GM21529 (cell line): ENCODE data around the gene FXYD4.
"Not testable (repeated sequence)": the region's sequence is repeated elsewhere in the genome, so short reads cannot be mapped to it uniquely, and the experiment has no call there.

Source experiments
- ATAC-seq: cut with Tn5 transposase; IDR thresholded peaks from one replicate; pipeline ENCODE4 v1.9.1; 2021; ENCODE audit not compliant: unreplicated experiment

FXYD4 gene

DNA sequence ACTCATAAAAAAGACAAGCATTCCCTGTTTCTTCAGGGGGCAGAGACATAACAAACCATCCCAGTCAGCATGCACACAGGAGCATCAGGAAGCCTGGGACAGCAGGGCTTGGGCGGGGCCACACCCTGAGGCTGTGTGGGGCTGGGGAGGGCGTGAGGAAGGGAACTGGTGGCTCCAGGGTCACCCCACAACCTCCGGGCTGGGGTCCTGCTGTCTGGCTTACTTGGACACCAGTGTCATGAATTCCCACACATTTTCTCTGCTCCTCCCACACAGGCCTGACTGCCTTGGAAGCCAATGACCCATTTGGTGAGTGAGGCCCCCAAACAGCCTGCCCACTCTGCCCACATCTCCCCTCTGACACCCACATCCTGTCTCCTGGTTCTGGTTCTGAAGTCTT is 2.8 kb downstream of the FXYD4 start:
- ATAC-seq, result no peak

DNA sequence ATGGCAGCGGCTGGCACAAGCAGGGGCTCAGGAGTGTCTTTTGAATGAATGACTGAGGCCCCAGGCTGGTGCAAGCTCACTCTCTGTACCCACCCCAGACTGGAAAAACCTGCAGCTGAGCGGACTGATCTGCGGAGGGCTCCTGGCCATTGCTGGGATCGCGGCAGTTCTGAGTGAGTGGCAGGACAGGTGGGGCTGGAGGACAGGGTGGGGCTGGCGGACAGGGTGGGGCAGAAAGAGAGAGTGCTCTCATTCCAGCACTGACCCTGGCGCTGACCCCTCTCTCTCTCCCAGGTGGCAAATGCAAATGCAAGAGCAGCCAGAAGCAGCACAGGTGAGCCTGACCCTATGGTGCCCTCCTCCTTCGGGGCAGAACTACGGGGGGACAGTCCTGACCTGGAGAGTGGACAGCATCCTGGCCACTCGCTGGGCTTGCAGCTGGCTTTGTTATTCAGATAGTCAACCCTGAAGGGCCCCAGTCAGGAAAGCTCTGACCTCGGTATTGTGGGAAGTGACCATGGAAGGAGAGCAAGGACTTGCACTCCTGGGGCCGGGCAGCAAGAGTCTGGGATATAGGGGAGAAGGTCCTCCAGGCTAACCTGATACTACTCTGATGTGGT is 4.1 kb downstream of the FXYD4 start:
- no peak for ATAC-seq

DNA sequence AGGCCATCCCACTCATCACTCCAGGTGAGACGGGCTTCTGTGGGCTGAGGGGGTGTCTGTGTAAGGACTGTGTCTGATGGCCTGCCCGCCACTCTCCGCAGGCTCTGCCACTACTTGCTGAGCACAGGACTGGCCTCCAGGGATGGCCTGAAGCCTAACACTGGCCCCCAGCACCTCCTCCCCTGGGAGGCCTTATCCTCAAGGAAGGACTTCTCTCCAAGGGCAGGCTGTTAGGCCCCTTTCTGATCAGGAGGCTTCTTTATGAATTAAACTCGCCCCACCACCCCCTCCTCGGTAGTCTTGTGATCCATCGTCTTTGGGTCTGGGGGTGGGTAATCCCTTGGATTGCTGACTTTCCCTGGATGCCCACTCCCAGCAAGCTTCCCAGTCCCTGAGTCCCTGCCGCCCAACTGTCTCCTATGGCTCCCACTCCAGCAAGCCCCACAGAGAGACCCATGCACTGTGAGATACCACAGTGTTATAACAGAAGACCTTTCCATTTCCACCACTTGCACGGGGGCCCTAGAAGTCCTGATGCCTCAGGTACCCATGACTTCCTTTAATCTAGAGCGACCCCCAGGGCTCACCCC is 4.7 kb downstream of the FXYD4 start:
- no peak for ATAC-seq

DNA sequence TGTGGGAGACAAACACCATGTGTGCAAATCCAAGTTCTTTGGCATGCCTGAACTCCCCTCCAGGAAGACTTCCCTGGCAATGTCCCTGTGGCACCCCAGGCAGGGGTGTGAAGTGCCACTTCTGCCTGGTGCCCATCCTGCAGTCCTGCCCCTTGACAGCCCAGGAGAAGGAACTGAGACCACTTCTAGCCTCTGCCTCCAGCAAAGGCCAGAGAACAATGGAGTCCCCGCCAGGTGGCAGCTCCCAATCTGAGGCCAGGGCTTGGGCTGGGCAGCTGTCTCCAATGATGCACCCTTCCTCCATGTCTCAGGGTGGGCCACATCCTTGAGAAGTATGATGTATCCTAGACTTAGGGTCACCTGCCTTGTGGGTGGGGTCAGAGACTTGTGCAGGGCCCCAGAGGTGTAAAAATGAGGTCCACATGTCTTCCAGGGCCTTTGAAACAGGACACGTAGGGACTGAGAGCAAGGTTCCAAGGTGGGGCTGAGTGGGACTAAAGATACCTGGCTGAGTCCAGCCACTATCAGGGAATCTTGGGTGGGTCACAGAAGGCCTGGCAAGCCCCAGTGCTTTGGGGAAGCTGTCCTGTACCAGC is 5.5 kb downstream of the FXYD4 start:
- no peak for ATAC-seq

DNA sequence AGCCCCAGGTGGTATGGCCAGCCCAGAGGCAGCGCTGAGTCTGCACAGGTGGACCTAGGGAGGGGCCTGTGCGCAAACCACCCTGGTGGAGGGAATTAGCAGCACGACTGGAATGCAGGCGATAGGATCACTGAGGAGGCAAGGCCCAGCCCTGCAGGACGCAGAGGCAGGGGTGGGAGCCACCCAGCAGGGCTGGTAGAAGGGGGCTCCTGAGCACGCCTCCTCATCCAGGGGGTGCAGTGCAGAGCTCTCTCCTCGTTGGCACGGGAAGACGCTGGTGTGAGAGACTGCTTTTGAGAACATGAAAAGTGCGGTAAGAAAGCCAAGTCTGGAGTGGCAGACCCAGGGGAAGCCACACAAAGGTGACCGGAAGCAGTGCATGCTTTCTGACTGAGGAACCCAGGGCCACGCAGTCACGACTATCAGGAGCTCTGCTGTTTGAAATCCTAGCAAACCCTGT is 6.0 kb downstream of the FXYD4 start:
- ATAC-seq, result no peak

DNA sequence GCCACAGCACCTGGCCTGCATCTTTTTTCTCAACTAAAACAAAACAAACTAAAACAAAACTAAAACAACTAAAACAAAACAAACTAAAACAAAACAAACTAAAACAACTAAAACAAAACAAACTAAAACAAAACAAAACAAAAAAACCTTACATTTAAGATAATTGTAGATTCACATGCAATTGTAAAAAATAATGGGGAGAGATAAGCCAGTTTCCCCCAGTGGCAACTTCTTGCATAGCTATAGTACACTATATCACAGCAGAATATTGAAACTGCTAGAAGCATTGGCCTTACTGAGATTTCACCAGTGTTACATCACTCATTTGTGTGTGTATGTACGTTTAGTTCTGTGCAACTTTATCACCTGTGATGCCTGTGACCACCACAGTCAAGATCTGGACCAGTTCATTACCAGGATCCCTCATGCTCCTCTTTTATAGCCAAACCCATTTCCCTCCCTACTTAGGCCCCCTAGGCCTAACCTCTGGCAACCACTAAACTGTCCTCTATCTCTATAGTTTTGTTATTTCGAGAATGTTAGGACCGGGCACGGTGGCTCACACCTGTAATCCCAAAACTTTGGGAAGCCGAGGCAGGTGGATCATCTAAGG is 9.3 kb downstream of the FXYD4 start:
- peak; percentile 53 for ATAC-seq

DNA sequence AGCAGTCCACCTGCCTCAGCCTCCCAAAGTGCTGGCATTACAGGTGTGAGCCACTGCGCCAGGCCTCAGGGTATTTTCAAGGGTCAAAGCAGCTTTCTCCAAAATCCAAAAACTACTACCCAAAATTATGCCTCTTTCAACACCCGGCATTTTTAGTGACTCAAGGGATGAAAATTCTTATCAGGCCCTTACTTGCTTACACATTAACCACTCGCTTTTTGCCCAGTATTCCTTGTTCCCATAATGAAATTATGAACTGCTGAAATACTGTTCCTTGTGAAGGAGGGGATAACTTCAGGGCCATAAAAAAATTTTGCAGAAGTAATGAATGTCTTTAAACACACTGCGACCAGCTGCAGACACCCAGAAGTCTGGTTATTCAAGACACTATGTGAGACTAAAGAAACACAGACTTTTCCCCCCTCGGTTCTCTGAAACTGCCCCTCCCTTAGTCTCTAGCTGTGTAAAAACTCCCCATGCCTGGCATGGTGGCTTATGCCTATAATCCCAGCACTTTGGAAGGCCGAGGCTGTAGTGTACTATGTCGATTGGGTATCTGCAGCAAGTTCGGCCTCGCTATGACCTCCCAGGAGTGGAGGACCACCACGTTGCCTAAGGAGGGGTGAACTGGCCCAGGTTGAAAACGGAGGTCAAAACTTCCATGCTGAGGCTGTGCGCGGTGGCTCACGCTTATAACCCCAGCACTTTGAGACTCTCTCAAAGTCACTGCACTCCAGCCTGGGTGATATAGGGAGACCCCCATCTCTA is 12.0 kb downstream of the FXYD4 start:
- no peak for ATAC-seq

DNA sequence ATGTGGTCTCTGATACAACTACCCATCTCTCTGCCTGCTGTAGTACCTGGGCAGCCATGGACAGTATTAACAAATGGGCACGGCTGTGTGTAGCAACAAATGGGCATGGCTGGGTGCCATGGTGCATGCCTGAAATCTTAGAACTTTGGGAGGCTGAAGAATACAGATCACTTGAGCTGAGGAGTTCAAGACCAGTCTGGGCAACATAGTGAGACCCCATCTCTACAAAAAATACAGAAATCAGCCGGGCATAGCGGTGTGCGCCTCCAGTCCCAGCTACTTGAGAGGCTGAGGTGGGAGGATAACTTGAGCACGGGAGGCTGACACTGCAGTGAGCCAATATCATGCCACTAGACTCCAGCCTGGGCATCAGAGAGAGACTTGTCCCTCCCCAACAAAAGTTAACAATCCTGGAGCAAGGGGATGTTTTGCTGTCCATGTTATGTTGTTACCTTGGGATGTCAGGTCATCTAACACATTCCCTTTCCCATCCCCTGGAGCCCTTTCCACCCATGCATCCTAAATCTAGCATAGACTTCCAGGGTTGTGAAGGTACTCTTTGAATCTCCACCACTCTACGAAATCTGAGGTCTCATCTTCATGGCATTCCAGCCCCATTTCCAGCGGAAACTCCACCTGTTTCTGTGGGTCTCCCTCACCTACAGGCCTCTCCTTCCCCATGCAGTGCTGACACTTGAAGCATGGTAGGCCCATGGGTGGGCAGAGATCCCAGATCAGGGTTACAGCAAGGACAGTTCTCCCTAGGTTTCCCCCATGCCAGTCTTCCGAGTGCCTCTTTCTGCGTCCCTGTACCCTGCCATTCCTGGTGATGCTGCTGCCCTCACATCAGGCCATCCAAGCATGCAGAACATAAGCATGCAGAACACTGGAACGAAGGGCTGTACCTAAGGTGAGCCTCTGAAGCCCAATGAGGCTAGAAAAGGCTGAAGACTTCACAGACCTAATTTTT is 13.1 kb downstream of the FXYD4 start:
- ATAC-seq, result no peak

DNA sequence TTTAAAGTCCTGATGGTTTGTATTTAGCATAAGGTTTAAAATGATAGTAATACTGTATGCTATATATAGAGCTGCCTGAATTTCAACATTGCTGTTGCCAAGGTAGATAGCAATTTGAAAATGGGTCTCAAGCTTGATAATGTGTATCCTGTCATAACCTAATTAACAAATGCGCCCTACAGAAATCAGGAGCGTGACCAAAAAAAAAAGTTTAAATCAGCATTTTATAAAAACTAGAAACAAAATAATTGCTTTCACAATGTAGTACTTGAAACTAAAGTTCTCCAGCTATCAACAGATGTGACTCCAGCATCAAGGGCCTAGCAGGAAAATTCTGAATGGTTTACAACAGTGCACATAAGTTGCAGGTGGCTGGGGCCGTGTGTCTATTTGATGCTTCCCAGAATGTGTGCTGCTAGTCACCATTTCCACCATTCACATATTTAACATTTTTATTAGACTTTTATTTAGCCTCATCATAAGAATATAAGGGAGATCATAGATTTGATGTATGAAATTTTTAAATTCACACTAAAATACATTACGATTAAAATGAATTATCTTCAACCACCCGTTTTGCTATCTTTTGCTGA is 14.1 kb downstream of the FXYD4 start:
- no peak for ATAC-seq

DNA sequence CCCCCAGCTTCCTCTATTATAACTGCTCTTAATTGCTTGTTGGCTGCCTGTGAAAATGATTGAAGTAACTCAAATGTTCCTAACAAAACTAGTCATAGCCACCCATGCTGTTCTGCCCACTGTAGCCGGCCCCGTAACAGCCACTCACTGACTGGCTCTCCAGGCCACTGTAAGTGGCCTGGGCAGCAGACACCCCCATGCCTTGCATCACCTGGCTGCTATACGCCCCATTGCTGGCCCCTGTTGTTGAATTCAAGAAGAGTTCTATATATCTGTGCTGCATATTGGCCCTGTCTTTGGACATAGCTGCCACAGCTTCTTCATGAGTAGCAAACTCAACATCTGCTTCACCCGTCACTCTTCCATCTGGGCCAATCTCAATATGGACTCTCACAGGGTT is 15.1 kb downstream of the FXYD4 start:
- no peak for ATAC-seq

DNA sequence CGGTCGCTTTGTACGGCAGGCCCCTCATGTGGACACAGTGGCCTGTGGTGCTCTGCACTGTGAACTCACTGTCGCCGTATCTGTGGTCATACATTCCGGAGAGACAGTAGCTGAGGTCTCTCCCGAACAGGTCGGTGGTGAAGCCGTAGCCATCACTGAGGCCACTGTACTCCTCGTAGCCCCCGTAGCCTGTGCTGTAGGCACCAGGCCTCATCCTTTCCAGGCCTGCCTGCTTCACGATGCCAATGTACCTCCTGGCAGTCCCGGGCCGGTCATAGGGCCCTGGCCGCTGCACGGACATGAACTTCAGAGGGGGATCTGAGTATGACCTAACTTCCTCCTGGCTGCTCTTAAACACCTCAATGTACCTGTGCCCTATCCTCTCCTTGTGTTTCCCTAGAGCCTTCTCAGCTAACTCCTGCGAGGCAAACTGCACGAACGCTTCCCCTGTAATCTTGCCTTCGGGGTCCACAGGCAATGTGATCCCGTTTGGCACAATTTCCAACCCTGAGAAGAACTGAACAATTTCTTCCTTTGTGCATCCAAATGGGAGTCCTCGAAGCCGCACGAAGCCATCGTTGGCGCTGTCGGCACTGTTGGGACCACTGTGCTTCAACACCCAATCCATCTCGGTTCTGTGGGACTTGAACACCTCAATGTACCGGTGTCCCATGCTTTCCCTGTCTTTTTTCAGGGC is 15.7 kb downstream of the FXYD4 start:
- ATAC-seq, result no peak

DNA sequence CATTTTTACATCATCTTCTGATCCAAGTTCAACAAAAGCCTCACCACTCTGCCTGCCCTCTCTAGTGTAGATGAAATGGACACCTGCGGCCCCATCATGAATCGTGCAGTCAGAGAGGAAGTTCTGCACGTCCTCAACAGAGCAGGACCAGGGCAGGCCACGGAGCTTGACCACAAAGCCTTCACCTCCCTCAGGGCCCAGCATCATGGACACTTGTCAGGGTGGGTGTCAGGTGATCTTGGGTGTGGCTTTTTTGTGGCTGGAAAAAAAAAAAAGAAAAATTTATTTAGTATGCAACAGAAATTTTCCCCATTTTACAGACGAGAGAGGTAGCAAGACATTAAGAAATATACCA is 16.2 kb downstream of the FXYD4 start:
- no peak for ATAC-seq

DNA sequence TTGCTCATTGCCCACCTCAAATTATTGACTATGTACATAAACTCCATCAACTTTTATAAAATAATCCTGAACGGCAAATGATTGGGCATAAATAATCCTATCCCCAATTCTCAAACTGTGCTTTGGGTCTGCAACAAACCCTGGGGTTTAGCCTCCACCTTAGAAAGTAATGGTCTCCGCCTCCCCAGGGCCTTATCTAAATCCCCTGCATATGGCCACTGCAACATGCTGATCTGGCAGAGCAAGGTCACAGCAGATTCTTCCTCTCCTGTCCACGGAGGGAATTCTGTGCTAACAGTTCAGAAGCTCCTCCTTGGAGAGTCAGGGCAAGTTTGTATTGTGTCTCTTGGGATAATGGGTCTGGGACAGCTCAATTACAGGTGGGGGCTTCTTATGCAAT is 18.4 kb downstream of the FXYD4 start:
- ATAC-seq, result no peak

DNA sequence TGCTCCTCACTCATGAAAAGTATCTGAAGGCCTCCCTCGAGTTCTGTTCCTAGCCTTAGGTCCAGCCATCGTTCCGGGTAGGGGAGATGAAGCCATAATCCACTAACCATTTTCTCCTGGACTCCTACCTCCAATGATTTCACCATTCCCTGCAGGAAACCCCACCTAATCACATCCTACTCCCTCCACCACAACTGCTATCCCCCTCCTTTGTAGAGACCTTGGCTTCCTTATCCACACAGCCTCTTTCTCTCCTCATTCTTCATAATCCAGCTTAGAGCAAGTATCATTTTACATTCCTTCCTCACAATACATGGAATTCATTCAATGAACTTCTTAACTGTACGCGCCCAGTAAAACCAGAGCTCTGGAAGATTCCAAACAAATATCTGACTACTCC is 18.9 kb downstream of the FXYD4 start:
- no peak for ATAC-seq

DNA sequence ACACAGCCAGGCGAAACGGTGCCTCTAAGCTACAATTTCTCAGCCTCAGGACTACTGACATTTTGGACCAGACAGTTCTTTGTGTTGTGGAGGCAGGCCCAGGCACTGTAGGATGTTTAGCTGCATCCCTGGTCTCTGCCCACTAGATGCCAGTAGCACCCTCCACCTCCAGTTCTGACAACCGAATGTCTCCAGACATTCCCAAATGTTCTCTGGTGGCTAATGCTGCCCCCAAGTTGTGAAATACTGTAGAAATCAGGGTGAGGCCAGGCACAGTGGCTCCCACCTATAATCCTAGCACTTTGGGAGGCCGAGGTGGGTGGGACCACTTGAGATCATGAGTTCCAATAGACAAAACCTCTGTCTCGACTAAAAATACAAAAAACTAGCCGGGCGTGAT is 19.3 kb downstream of the FXYD4 start:
- no peak for ATAC-seq

DNA sequence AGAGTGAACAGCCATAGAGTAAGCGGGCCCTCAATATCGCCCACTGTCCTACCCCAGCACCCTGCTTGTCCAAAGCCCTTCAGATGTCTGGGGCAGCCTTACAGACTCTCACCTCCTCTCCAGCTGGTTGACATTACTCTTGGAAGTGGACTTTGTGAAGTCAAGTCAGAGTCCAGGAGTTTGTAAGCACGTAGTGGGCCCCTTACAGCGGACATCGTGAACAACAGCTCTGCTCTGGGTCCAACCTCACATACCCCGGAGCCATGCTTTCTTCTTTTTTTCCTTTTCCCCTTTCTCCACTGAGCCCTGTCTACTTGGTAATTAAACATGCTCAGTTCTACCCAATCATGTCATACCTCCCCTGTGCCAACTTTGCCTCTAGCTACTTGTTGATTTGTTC is 20.1 kb downstream of the FXYD4 start:
- no peak for ATAC-seq

DNA sequence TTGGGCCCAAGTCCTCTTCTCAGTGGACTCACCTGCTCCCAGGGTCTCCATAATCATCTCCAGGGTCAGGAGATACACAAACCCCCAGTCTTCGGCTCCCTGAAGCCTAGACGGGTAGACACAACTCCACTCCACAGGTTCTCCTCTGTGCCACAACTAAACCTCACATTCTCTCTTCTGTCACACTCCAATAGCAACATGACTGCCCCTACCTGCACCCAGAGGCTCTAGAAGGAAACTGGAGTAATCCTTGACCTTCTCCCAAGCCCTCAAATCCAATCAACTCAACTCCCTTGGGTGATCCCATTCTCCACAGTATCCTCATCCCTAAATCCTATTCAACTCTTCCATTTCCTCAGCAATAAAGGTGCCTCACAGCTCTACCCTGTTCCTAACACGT is 21.3 kb downstream of the FXYD4 start:
- ATAC-seq, result no peak

DNA sequence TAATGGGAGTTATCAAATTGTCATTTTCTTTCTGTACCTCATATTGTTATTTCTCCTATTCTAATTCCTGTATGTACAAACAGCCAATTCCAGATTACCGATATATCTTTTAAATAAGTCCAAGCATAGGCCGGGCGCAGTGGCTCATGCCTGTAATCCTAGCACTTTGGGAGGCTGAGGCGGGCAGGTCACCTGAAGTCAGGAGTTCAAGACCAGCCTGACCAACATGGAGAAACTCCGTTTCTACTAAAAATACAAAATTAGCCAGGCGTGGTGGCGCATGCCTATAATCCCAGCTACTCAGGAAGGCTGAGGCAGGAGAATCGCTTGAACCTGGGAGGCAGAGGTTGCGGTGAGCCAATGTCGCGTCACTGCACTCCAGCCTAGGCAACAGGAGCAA is 21.8 kb downstream of the FXYD4 start:
- ATAC-seq, result not testable (repeated sequence)

DNA sequence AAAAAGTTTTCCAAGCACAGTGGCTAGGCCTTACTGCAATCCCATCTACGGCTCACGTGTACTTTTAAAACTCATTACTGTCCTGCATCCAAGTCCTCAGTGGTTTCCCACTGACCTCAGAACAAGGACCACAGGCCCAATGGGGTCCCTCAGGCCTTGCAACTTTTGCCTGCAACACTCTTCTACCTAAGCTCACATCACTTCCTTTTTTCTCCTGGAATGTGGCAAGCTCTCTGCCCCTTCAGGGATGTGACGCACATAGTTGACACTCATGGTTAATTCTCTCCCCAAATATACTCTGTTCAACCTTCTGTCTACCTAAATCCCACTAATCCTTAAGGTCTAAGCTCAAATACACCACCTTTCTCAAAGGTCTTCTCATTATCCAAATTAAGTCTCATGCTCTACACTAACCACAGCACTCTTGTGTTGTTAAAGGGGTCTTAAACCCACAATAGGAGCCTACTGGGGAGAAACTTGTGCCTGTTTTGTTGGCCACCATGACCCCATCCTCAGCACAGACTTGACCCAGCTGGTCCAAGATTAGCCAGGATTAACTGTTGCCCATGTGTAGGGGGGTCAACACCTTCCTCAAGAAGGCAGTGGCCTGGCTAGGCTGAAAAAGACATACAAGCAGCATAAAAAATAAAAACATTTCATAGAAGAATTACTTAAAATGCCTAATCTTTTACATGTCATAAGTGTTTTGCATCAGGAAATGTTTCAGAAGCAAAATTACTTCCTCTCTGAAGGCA is 22.3 kb downstream of the FXYD4 start:
- no peak for ATAC-seq
